ENCODE results near the gene WDSUB1.

DNA sequence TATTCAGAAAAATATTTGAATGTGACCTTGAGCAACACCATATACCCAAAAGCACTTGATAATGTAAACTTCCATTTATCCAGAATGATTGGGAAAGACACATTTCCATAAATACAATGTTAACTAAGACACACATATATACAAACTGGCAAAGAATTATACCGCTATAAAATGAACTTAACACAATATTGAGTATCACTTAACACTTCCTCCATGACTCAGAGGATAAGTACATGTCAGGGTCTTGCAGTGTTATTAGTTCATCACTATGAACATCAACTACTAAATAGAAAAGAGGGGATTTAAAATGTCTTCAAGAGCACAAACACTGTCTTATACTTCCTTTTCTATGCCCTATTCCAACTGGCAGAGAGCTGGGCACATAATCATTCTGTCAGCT is 18.6 kb downstream of the WDSUB1 start:
- TF ChIP-seq, protein P1, sequence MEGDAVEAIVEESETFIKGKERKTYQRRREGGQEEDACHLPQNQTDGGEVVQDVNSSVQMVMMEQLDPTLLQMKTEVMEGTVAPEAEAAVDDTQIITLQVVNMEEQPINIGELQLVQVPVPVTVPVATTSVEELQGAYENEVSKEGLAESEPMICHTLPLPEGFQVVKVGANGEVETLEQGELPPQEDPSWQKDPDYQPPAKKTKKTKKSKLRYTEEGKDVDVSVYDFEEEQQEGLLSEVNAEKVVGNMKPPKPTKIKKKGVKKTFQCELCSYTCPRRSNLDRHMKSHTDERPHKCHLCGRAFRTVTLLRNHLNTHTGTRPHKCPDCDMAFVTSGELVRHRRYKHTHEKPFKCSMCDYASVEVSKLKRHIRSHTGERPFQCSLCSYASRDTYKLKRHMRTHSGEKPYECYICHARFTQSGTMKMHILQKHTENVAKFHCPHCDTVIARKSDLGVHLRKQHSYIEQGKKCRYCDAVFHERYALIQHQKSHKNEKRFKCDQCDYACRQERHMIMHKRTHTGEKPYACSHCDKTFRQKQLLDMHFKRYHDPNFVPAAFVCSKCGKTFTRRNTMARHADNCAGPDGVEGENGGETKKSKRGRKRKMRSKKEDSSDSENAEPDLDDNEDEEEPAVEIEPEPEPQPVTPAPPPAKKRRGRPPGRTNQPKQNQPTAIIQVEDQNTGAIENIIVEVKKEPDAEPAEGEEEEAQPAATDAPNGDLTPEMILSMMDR (IDR thresholded peaks at IDR 0.05), result no peak
- no peak for TF ChIP-seq POLR2AphosphoS5 (IDR thresholded peaks at IDR 0.05; ENCODE audit: low read depth, low read length)
